ENCODE data around the gene CACNA1A.
"Not testable (repeated sequence)": the region's sequence is repeated elsewhere in the genome, so short reads cannot be mapped to it uniquely, and the experiment has no call there.

CACNA1A gene

DNA sequence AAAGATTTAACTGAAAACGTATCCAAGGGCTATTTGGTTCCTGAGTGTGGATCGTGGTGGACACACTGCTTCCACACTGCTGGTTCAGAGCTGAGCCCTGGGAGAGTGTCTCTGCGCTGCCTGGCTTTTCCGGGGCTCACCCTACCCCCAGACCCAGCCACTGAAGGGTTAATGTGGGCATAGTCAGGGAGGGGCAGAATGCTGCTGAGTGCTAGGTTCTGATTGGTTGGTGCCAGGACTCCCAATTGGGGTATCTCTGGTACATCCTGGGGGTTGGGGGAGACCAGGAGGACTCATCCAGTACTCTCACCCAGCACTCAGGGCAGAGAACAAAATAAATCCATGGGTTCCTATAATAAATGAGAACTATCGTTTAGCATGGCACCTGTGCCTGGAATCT, 142.3 kb downstream of the CACNA1A start:
- no peak for DNase-seq (ENCODE audit: low spot score)

GRCh38 chr19:13363245-13363644, 143.0 kb downstream of the CACNA1A start:
- no peak for DNase-seq (ENCODE audit: low spot score)

DNA sequence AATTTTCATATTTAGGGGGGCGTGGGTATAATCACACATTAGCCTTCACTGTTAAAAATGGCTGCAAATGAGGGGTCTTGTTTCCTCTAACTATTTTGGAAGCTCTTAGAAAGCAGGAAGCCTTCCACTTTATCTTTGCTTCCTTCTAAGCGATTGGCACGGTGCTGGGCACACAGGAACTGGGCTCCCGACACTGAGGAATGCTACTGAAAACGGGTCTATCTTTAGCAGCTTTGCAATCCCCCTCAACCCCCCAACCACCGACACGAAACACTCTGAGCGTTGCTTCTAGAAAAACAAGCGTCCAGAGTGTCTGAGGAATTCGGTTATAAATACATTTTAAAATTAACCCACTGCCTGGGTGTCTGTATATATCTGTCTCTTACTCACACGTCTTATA, 143.6 kb downstream of the CACNA1A start:
- DNase-seq (ENCODE audit: low spot score): no peak

GRCh38 chr19:13361726-13362125, 144.6 kb downstream of the CACNA1A start:
- DNase-seq (ENCODE audit: low spot score): not testable (repeated sequence)

GRCh38 chr19:13356686-13357280, 149.5 kb downstream of the CACNA1A start:
- no peak for DNase-seq (ENCODE audit: low spot score)

DNA sequence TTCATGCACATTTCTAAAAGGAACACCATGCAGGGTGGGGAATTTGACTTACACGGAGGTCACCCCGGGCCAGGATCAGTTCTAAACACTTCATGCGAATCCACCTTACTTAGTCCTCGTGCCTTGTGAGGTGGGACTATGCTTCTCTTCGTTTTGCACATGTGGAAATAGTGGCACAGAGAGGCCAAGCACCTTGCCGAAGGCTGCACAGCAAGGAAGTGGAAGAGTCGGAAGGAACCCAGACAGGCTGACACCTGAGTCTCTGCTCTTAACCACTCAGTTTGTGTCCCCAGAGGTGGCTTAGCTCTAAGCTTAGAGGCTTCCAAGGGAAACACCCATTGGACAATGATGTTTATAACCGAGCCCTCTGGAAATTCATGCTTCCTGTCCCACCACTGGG, 150.1 kb downstream of the CACNA1A start:
- no peak for DNase-seq (ENCODE audit: low spot score)

DNA sequence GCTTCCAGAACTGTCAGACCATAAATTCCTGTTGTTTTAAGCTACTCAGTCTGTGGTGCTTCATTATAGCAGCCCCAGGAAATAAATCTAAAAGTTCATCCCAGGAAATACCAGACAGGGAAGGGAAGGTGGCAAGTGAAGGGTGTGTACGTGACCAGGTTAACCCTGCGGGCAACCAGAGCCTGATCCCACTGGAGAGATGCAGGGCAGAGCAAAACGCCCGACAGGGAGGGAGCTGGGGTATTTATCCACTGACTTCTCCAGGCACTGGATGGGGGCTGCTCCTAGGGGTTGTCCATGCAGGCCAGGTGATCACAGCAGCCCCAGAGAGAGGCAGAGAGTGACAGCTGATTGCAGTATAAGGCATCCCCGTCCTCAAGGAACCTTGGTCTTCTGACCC, 150.9 kb downstream of the CACNA1A start:
- DNase-seq (ENCODE audit: low spot score): no peak

GRCh38 chr19:13353625-13354024, 152.7 kb downstream of the CACNA1A start:
- no peak for DNase-seq (ENCODE audit: low spot score)

GRCh38 chr19:13350759-13351158, 155.5 kb downstream of the CACNA1A start:
- no peak for DNase-seq (ENCODE audit: low spot score)

DNA sequence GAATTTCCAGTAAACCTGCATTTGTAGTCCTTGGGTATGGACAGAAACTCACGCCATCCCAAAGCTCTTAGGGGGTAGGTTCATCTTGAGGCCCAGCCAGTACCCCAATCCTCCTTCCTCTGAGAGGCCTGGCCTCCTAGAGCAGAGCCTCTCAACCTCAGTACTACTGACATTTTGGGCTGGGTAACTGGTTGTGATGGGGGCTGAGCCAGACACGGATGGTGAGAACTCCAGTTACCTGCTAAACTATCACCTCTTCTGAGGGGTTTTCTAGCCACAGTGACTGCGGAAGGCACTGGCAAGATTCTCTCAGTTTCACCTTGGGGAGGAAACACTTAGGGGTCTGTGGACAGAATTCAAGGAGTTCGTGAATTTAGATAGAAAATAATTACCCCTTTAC, 156.2 kb downstream of the CACNA1A start:
- no peak for DNase-seq (ENCODE audit: low spot score)

- no peak for DNase-seq (ENCODE audit: low spot score)
Measured at GRCh38 chr19:13347367-13347766, 158.9 kb downstream of the CACNA1A start.

- no peak for DNase-seq (ENCODE audit: low spot score)
Measured at GRCh38 chr19:13343514-13343913, 162.8 kb downstream of the CACNA1A start.

DNA sequence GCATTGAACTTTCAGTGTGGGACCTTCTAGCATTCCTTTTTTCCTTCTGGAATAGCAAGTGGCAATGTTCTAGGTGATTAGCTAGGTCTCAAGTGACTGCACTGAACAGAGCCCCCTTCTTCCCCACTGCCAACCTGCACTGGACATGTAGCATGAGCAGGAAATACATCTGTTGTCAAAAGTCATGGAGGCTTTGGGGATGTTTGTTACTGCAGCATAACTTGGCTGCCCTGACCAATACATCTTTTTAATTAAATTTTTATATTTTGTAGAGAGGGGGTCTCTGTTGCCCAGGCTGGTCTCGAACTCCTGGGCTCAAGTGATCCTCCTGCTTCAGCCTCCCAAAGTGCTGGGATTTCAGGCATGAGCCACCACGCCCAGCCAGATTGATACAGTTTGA, 163.6 kb downstream of the CACNA1A start:
- no peak for DNase-seq (ENCODE audit: low spot score)

DNA sequence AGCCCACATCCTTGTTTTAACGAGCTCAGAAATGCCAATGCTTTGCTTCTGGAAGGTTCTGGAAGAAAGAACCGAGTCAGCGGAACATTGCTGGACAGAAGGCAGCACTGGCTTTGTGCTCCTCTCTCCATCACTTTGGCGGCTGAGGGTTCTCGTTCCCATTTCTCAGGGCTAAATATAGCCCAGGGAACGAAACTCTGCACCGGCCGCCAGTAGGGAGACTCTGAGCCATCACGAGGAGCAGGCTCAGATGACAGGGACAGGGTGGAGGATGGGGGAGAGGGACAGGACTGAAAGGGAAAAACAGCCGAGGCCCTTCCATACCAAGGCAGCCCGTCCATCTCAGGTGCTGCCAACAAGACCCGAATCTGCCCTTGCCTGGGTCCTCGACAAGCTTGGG, 166.4 kb downstream of the CACNA1A start:
- no peak for DNase-seq (ENCODE audit: low spot score)

DNA sequence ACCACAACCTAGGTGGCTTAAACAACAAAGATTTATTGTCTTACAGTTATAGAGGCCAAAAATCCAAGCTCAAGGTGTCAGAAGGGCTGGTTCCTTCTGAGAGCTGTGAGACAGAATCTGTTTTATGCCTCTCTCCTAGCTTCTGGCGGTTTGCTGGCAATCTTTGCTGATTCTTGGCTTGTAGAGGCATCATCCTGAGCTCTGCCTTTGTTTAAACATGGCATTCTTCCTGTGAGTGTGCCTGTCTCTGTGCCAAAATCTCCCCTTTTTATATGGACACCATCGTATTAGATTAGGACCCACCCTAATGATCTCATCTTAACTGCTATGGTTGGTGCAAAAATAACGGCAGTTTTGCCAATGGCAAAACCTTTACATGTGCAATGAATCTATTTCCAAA, 169.1 kb downstream of the CACNA1A start:
- no peak for DNase-seq (ENCODE audit: low spot score)

GRCh38 chr19:13334801-13335481, 171.3 kb downstream of the CACNA1A start:
- DNase-seq (ENCODE audit: low spot score): no peak

GRCh38 chr19:13330285-13330684, 176.0 kb downstream of the CACNA1A start:
- DNase-seq (ENCODE audit: low spot score): no peak

GRCh38 chr19:13329766-13330165, 176.5 kb downstream of the CACNA1A start:
- DNase-seq (ENCODE audit: low spot score): no peak

- DNase-seq (ENCODE audit: low spot score): no peak
Measured at GRCh38 chr19:13328241-13328640, 178.0 kb downstream of the CACNA1A start.

DNA sequence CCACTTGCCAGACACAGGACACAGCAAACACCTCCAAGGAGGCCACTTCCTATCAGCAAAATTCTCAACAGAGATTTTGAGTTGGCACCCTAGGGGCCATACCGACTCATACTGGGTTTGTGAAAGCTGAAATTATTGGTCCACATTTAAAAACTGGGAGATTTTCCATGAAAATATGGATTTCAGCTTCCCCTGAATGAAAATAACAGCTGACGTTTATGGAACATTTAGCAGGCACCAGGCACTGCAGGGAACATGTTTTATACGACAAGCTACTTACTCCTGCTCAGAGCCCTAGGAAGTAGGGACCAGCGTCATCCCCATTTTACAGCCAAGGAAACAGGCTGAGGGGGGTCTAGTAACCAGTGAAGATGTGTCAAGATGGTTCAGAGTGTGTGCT, 186.8 kb downstream of the CACNA1A start:
- no peak for DNase-seq (ENCODE audit: low spot score)

DNA sequence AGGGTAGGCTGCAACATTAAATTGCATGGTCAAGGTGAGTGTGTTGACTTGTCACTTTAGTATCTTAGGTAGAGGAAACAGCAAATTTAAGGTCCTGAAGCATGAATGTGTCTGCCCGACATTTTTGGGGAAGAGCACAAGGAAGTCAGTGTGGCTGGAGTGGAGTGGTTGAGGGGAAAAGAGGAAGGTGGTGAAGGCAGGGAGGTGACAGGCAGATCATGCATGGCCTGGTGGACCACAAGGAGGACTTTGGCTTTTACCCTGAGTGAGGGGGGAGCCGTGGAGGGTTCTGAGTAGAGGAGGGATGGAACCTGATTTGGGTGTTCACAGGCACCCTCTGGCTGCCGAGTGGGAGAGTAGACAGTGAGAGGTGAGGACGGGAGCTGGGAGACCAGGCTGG, 188.1 kb downstream of the CACNA1A start:
- no peak for DNase-seq (ENCODE audit: low spot score)

- no peak for DNase-seq (ENCODE audit: low spot score)
Measured at GRCh38 chr19:13315495-13315894, 190.8 kb downstream of the CACNA1A start.

GRCh38 chr19:13314761-13315160, 191.5 kb downstream of the CACNA1A start:
- no peak for DNase-seq (ENCODE audit: low spot score)

DNA sequence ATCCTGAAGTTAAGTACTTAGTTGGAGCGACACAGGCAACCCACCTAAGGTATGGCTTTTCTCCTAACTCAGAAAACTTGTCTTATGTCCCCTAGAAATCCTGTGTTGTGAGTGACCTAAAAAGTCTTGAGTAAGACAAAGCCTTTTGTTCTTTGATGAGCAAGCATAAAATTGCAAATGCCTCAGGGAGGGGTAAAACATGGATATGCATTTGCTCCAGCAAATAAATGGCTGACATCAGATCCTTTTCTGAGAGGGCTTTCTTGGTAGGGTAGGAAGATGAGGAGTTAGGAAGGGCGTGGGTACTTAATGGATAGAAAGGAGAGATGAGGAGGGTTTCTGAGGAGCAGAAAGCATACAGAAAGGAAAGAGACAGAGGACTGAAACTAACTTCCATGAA, 192.4 kb downstream of the CACNA1A start:
- no peak for DNase-seq (ENCODE audit: low spot score)
